Neuronal stem cell (in vitro differentiated cells): ENCODE data around the gene TCN2.
A peak's percentile ranks its signal among the peaks of the same experiment; 100 is the strongest.

ENCODE experiments used
- DNase-seq: peaks from one replicate; pipeline ENCODE4 v3.0.0-alpha.2; 2013; ENCODE audit warnings: low spot score
- H2AFZ ChIP-seq: one replicate; pipeline ENCODE4 v1.6.1; 2013; ENCODE audit warnings: mild to moderate bottlenecking, low read length, inconsistent platforms
- H2AK5ac ChIP-seq: 2 replicates; pipeline ENCODE4 v1.6.1; 2013; ENCODE audit warnings: low read depth, mild to moderate bottlenecking, inconsistent platforms, low read length, moderate library complexity, mixed read lengths
- H2BK120ac ChIP-seq: 2 replicates; pipeline ENCODE4 v1.6.1; 2013; ENCODE audit warnings: low read depth, mild to moderate bottlenecking, inconsistent platforms, low read length, moderate library complexity, mixed read lengths
- H2BK12ac ChIP-seq: one replicate; pipeline ENCODE4 v1.6.1; 2013; ENCODE audit warnings: low read length, inconsistent platforms
- H2BK15ac ChIP-seq: 2 replicates; pipeline ENCODE4 v1.6.1; 2013; ENCODE audit warnings: mild to moderate bottlenecking, low read length, inconsistent platforms, mixed read lengths
- H2BK5ac ChIP-seq: one replicate; pipeline ENCODE4 v1.6.1; 2013; ENCODE audit warnings: inconsistent platforms, mild to moderate bottlenecking, low read length, moderate library complexity
- H3K14ac ChIP-seq: one replicate; pipeline ENCODE4 v1.6.1; 2013; ENCODE audit warnings: low read length, inconsistent platforms
- H3K18ac ChIP-seq: 2 replicates; pipeline ENCODE4 v1.6.1; 2013; ENCODE audit warnings: low read length, inconsistent platforms
- H3K23ac ChIP-seq: 2 replicates; pipeline ENCODE4 v1.6.1; 2013; ENCODE audit warnings: low read depth, mild to moderate bottlenecking, mixed read lengths, low read length, inconsistent platforms; ENCODE audit not compliant: poor library complexity
- H3K27ac ChIP-seq: replicated peaks from 3 replicates; pipeline ENCODE4 v1.5.1; 2013; ENCODE audit warnings: low read length, inconsistent platforms
- H3K27me3 ChIP-seq, 3 experiments: 2 replicates each; pipeline ENCODE4 v1.6.1; 2013; ENCODE audit warnings: low read length in 3 of 3, mild to moderate bottlenecking in 2 of 3, inconsistent platforms in 1 of 3, low read depth in 1 of 3, mixed read lengths in 1 of 3, moderate library complexity in 1 of 3; ENCODE audit not compliant: control insufficient read depth in 3 of 3, insufficient read depth in 3 of 3
- H3K36me3 ChIP-seq, 2 donors: replicated peaks in 1 of 2; 2 replicates each; pipeline ENCODE4 v1.6.1; 2013; ENCODE audit warnings: low read length in 2 of 2; ENCODE audit not compliant: control insufficient read depth in 2 of 2, insufficient read depth in 2 of 2
- H3K4ac ChIP-seq: 2 replicates; pipeline ENCODE4 v1.6.1; 2013; ENCODE audit warnings: inconsistent platforms, mild to moderate bottlenecking, low read length, moderate library complexity
- H3K4me1 ChIP-seq, 2 donors: 1 replicate in 1 of 2; 2 replicates in 1 of 2; pipeline ENCODE4 v1.6.1; 2013; ENCODE audit warnings: low read length in 2 of 2, low read depth in 1 of 2; ENCODE audit not compliant: control insufficient read depth in 2 of 2, insufficient read depth in 1 of 2
- H3K4me2 ChIP-seq: one replicate; pipeline ENCODE4 v1.6.1; 2013; ENCODE audit warnings: mild to moderate bottlenecking, low read length, inconsistent platforms; ENCODE audit not compliant: insufficient read depth, poor library complexity, severe bottlenecking
- H3K4me3 ChIP-seq, 2 donors: 2 replicates each; pipeline ENCODE4 v1.5.1; 2013; ENCODE audit warnings: low read length in 2 of 2, mild to moderate bottlenecking in 2 of 2, inconsistent platforms in 1 of 2, moderate library complexity in 1 of 2
- H3K79me1 ChIP-seq: one replicate; pipeline ENCODE4 v1.6.1; 2013; ENCODE audit warnings: low read depth, mild to moderate bottlenecking, inconsistent platforms, low read length, moderate library complexity
- H3K9ac ChIP-seq: one replicate; pipeline ENCODE4 v1.6.1; 2013; ENCODE audit warnings: mild to moderate bottlenecking, low read depth, low read length, inconsistent platforms; ENCODE audit not compliant: poor library complexity
- H3K9me3 ChIP-seq, 2 donors: replicated peaks in 1 of 2; 2 replicates each; pipeline versions ENCODE3 to v1.6.1; 2013; ENCODE audit warnings: low read length in 2 of 2, mild to moderate bottlenecking in 2 of 2, inconsistent platforms in 1 of 2, low read depth in 1 of 2, mixed read lengths in 1 of 2, moderate library complexity in 1 of 2; ENCODE audit not compliant: control insufficient read depth in 2 of 2, insufficient read depth in 1 of 2
- H4K8ac ChIP-seq: one replicate; pipeline ENCODE4 v1.6.1; 2013; ENCODE audit warnings: low read depth, mild to moderate bottlenecking, inconsistent platforms, low read length, moderate library complexity
- H4K91ac ChIP-seq: one replicate; pipeline ENCODE4 v1.6.1; 2013; ENCODE audit warnings: low read length, low read depth, mild to moderate bottlenecking, inconsistent platforms; ENCODE audit not compliant: poor library complexity
- whole genome bisulfite sequencing, 2 donors: extraction: QIAGEN DNeasy Blood & Tissue Kit; methylation state at CpG; one replicate each; pipeline ENCODE4 v1.1.7; 2013; ENCODE audit warnings: missing lambda C conversion rate in 2 of 2, mixed read lengths in 1 of 2; ENCODE audit not compliant: insufficient read length in 2 of 2, insufficient replicate concordance in 1 of 2; ENCODE audit errors: extremely low coverage in 2 of 2; 5-methylcytosine and 5-hydroxymethylcytosine counted together

Gene TCN2

DNA sequence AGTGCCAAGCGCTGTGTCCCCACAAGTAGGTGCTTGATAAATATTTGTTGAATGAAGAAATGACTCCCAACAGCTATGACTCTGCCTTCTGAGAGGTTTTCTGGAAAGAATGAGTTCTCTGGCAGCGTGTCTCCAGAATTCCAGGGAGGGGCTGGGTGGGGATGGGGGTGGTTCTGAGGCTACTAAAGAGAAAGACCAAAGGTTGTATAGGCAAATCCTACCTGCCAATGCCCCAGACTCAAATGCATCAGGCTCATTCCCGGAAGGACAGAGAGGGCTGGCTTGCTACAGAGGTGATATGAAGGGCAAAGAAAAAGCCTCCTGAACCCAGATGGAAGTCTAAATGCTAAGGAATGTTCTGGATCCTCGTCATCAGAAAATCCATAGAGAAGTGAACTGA lies 58.8 kb downstream of the TCN2 start:
- Histone ChIP-seq H3K4me1 (peaks cover 6 to 13% of the 10 kb centered on the region in 2 donors), H2BK5ac (no peak overlapping the region), H2AK5ac (no peak overlapping the region), H3K27ac (no peak overlapping the region), H3K4ac (no peak overlapping the region), H3K9me3 (no peaks in the 10 kb centered on the region), H3K14ac (no peak overlapping the region), H2BK15ac (no peak overlapping the region), H3K36me3 (no peaks in the 10 kb centered on the region), H4K8ac (no peak overlapping the region), H3K23ac (no peak overlapping the region), H3K4me2 (no peak overlapping the region), H2BK120ac (no peak overlapping the region), H3K9ac (no peak overlapping the region), H3K4me3 (no peak overlapping the region), H3K27me3 (peaks cover 0 to 32% (median 8%) of the 10 kb centered on the region in 3 experiments), H4K91ac (no peak overlapping the region), H3K18ac (no peak overlapping the region), H2AFZ (no peak overlapping the region), H2BK12ac (no peak overlapping the region), H3K79me1 (no peaks in the 10 kb centered on the region)
- DNase-seq: no peak
- no CpG with 5 or more reads among the region's 4 CpGs for WGBS, 2 donors

DNA sequence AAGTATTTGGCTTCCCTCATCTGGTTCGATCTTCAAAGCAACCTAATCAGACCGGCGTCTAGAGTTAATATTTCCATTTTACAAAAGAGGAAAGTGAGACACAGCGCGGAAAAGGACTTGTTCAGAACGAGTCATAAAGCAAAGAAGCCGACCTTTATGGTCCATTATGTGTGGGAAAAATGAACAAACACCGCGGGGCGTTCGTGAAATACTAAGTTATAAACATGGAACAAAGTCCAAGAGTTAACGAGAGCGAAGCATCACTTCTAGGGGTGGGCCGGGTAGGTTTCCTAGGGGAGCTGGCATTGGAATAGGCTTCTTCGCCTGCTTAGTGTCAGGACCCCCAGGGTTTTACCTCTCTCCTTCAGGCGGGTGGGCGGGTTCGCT lies 60.1 kb downstream of the TCN2 start:
- Histone ChIP-seq H3K4me3 (peak overlapping the region; percentile 77), H2BK120ac (no peak overlapping the region), H2AFZ (peak overlapping the region; percentile 100), H4K91ac (no peak overlapping the region), H3K4me1 (peaks cover 6 to 13% of the 10 kb centered on the region in 2 donors), H3K79me1 (no peaks in the 10 kb centered on the region), H3K27me3 (peaks cover 0 to 36% (median 8%) of the 10 kb centered on the region in 3 experiments), H2BK12ac (no peak overlapping the region), H3K9me3 (no peaks in the 10 kb centered on the region), H3K4ac (no peak overlapping the region), H2BK5ac (no peak overlapping the region), H3K14ac (no peak overlapping the region), H3K23ac (no peak overlapping the region), H4K8ac (no peak overlapping the region), H2BK15ac (peak overlapping the region; percentile 20), H3K9ac (no peak overlapping the region), H3K4me2 (peak overlapping the region; percentile 92), H3K27ac (peak overlapping the region; percentile 67), H3K18ac (peak overlapping the region; percentile 50), H2AK5ac (no peak overlapping the region), H3K36me3 (no peaks in the 10 kb centered on the region)
- no CpG with 5 or more reads among the region's 18 CpGs for WGBS, 2 donors
- DNase-seq: no peak

DNA sequence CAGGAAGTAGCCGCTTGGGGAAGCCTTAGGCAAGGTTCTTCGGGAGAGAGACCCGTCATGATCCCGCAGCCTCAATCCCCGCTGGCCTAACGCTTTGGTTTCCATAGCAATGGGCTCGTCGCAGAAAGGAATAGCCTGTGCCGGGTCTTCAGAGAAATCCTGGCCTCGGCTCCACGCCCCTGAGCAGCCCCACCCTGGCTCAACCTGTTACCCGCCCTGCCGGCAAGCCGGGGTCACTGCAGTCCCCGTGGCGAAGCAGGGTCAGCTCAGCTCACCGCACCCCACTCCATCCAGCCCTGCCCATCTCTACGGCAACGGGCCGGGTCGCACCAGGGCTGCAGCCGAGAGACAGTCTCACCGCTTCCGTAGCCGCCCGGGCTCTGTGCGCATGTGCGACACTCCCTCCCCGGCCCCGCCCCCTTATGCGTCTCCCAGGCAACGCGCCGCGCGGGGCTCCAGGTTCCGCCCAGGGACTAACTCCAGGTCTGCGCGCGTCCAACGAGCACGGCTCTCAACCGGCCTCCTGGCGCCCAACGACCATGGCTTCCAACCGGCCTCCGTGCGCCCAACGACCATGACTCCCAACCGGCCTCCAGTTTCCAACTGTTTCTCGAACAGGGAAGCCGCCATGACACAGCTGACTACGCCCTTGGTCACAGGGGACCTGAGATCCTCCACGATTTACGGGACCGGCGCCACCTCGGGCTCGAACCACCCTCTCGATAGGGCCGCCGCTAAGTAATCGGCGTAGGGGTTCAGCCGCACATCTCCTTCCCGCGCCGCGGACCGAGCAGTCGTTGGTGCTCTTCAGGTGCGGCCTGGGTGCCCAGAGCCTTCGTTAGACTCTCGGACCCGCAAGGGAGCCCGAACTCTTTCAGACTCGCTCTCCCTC lies 60.8 kb downstream of the TCN2 start, which contains the start of gene DUSP18:
Gene DUSP18, minus strand, starts transcription at position 382 of the 892 bp plus-strand sequence. CDS start 3,872 bp downstream, outside the sequence.
- peak within 1 kb of the TSS; percentile 67 for H3K23ac ChIP-seq
- peak within 1 kb of the TSS; percentile 63 for H2BK12ac ChIP-seq
- peak within 1 kb of the TSS; percentile 92 for H3K4me2 ChIP-seq
- peaks cover 6 to 13% of the 10 kb centered on the region in 2 donors for H3K4me1 ChIP-seq
- H3K27me3 ChIP-seq: peaks cover 0 to 38% (median 8%) of the 10 kb centered on the region in 3 experiments
- no peak within 1 kb of the TSS for H3K4ac ChIP-seq
- peak within 1 kb of the TSS; percentile 93 for H4K8ac ChIP-seq
- H2BK5ac ChIP-seq: no peak within 1 kb of the TSS
- H3K14ac ChIP-seq: peak within 1 kb of the TSS; percentile 98
- H3K27ac ChIP-seq: peak within 1 kb of the TSS; percentile 67
- H3K9me3 ChIP-seq: no peaks in the 10 kb centered on the region
- peak within 1 kb of the TSS; percentile 55 for H2BK15ac ChIP-seq
- H3K79me1 ChIP-seq: no peaks in the 10 kb centered on the region
- H3K36me3 ChIP-seq: no peaks in the 10 kb centered on the region
- peak within 1 kb of the TSS; percentile 100 for H2AFZ ChIP-seq
- DNase-seq: peak; percentile 97
- peak within 1 kb of the TSS; percentile 71 for H2AK5ac ChIP-seq
- H4K91ac ChIP-seq: no peak within 1 kb of the TSS
- H3K18ac ChIP-seq: peak within 1 kb of the TSS; percentile 98
- WGBS, 2 donors: no CpG with 5 or more reads among the region's 77 CpGs
- peak within 1 kb of the TSS; percentile 86 for H3K9ac ChIP-seq
- no peak within 1 kb of the TSS for H2BK120ac ChIP-seq
- H3K4me3 ChIP-seq: peak within 1 kb of the TSS; percentile 77 to 91

DNA sequence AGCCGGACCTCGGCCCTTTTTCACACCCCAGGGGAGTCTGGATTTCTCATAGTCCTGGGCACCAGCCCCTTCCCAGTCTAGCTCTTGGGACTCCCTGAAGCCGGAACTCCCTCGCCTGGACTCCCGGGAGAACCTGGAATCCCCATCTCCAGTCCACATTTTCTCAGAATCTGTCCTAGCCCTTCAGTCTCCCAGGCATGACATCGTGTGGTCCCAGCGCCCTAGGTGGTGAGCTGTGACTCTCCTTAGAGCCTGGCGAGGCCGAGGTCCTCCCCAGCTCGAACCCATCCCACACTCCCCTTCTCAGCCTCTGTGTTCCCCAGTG lies 61.4 kb downstream of the TCN2 start:
- no peak overlapping the region for H2BK5ac ChIP-seq
- H3K27me3 ChIP-seq: peaks cover 0 to 38% (median 8%) of the 10 kb centered on the region in 3 experiments
- H2AFZ ChIP-seq: peak overlapping the region; percentile 100
- H2AK5ac ChIP-seq: peak overlapping the region; percentile 71
- H3K23ac ChIP-seq: peak overlapping the region; percentile 67
- no peak overlapping the region for H4K8ac ChIP-seq
- no peaks in the 10 kb centered on the region for H3K9me3 ChIP-seq
- H2BK15ac ChIP-seq: peak overlapping the region; percentile 55
- H3K9ac ChIP-seq: no peak overlapping the region
- H3K36me3 ChIP-seq: no peaks in the 10 kb centered on the region
- no peak overlapping the region for H4K91ac ChIP-seq
- peak overlapping the region; percentile 77 to 91 for H3K4me3 ChIP-seq
- H3K4me1 ChIP-seq: peaks cover 6 to 13% of the 10 kb centered on the region in 2 donors
- H3K27ac ChIP-seq: no peak overlapping the region
- peak overlapping the region; percentile 33 for H3K18ac ChIP-seq
- WGBS, 2 donors: no CpG with 5 or more reads among the region's 10 CpGs
- H2BK120ac ChIP-seq: no peak overlapping the region
- no peaks in the 10 kb centered on the region for H3K79me1 ChIP-seq
- H2BK12ac ChIP-seq: no peak overlapping the region
- no peak overlapping the region for H3K4ac ChIP-seq
- DNase-seq: no peak
- no peak overlapping the region for H3K14ac ChIP-seq
- H3K4me2 ChIP-seq: peak overlapping the region; percentile 91
